HEK293T (cell line): ENCODE results near the gene FBN1.

Experiments used
- ARNT ChIP-seq: fragments of 450-650 bp; IDR thresholded peaks from 2 replicates; pipeline ENCODE4 v1.6.1; 2017; ENCODE audit warnings: mild to moderate bottlenecking
- FOXA1 ChIP-seq: fragments of 450-650 bp; IDR thresholded peaks from 2 replicates; pipeline ENCODE4 v1.6.1; 2016; ENCODE audit warnings: mild to moderate bottlenecking
- FOXK2 ChIP-seq: fragments of 450-650 bp; IDR thresholded peaks from 2 replicates; pipeline ENCODE4 v1.6.1; 2016; ENCODE audit warnings: mild to moderate bottlenecking
- FOXM1 ChIP-seq: fragments of 450-650 bp; IDR thresholded peaks from 2 replicates; pipeline ENCODE4 v1.6.1; 2017; ENCODE audit warnings: mild to moderate bottlenecking, borderline replicate concordance
- L3MBTL2 ChIP-seq: fragments of 450-650 bp; conservative IDR thresholded peaks from 2 replicates; pipeline ENCODE4 v1.6.1; 2016; ENCODE audit warnings: mild to moderate bottlenecking
- NFRKB ChIP-seq: fragments of 450-650 bp; IDR thresholded peaks from 2 replicates; pipeline ENCODE4 v1.6.1; 2016; ENCODE audit warnings: mild to moderate bottlenecking, moderate library complexity
- PKNOX1 ChIP-seq: fragments of 450-650 bp; IDR thresholded peaks from 2 replicates; pipeline ENCODE4 v1.6.1; 2016
- SP1 ChIP-seq: fragments of 450-650 bp; IDR thresholded peaks from 2 replicates; pipeline ENCODE4 v1.6.1; 2017
- ZNF384 ChIP-seq: fragments of 450-650 bp; IDR thresholded peaks from 2 replicates; pipeline ENCODE4 v1.6.1; 2016

- TF ChIP-seq FOXK2 (no peak), FOXM1 (no peak), PKNOX1 (no peak), L3MBTL2 (no peak), ARNT (no peak), ZNF384 (no peak), FOXA1 (no peak), NFRKB (no peak), SP1 (no peak)
Observed at GRCh38 chr15:48572823-48573222, 72.7 kb downstream of the FBN1 start.
